CD4-positive, CD25-positive, alpha-beta regulatory T cell (primary cell): ENCODE data around the gene LMTK3. TPM values are rescaled to one million over a fixed set of nuclear protein-coding genes. Genes with fewer than 3 reads are reported as not detected.

Source experiments
- ATAC-seq, 2 donors: fragments of 150-1000 bp; cut with Tn5 transposase; one replicate each; pipeline ENCODE4 v1.10.0; 2021; ENCODE audit warnings: low read depth in 2 of 2, moderate number of reproducible peaks in 2 of 2, moderate library complexity in 1 of 2
- DNase-seq, 3 donors: peaks; one replicate each; pipeline versions ENCODE4 v3.0.0 to v3.0.0-alpha.2; 2012 to 2022; ENCODE audit warnings: mixed read lengths in 1 of 3
- H3K27ac ChIP-seq: one replicate; pipeline ENCODE4 v1.7.0; 2013; ENCODE audit warnings: mild to moderate bottlenecking, low read length; ENCODE audit not compliant: insufficient read depth, poor library complexity, severe bottlenecking
- H3K27me3 ChIP-seq: one replicate; pipeline ENCODE4 v1.7.0; 2013; ENCODE audit warnings: low read length; ENCODE audit not compliant: control insufficient read depth, insufficient read depth
- H3K36me3 ChIP-seq: one replicate; pipeline ENCODE4 v1.7.0; 2013; ENCODE audit warnings: mild to moderate bottlenecking, low read length, moderate library complexity; ENCODE audit not compliant: control insufficient read depth, insufficient read depth
- H3K4me1 ChIP-seq: 2 replicates; pipeline ENCODE4 v1.7.0; 2013; ENCODE audit warnings: mild to moderate bottlenecking, low read length; ENCODE audit not compliant: insufficient read depth, control insufficient read depth, poor library complexity, severe bottlenecking
- H3K4me3 ChIP-seq: one replicate; pipeline ENCODE4 v1.7.0; 2013; ENCODE audit warnings: low read depth, mild to moderate bottlenecking, low read length, moderate library complexity
- H3K9me3 ChIP-seq, 2 experiments: 1 replicate in 1 of 2; 2 replicates in 1 of 2; pipeline ENCODE4 v1.7.0; 2013; ENCODE audit warnings: low read length in 2 of 2, mild to moderate bottlenecking in 1 of 2, moderate library complexity in 1 of 2; ENCODE audit not compliant: control insufficient read depth in 2 of 2
- H3K27ac Mint-ChIP-seq, 3 donors: one replicate each; pipeline ENCODE4 v1.8.0; 2020 to 2022; ENCODE audit warnings: mild to moderate bottlenecking in 3 of 3, mixed read lengths in 3 of 3, moderate library complexity in 2 of 3
- H3K27me3 Mint-ChIP-seq: one replicate; pipeline ENCODE4 v1.8.0; 2022; ENCODE audit warnings: mild to moderate bottlenecking, mixed read lengths
- H3K36me3 Mint-ChIP-seq: one replicate; pipeline ENCODE4 v1.8.0; 2020; ENCODE audit warnings: mixed read lengths
- H3K4me1 Mint-ChIP-seq, 4 donors: one replicate each; pipeline ENCODE4 v1.8.0; 2020 to 2022; ENCODE audit warnings: mixed read lengths in 4 of 4, mild to moderate bottlenecking in 1 of 4
- H3K4me3 Mint-ChIP-seq, 4 donors: one replicate each; pipeline ENCODE4 v1.8.0; 2020 to 2022; ENCODE audit warnings: mild to moderate bottlenecking in 4 of 4, mixed read lengths in 4 of 4, moderate library complexity in 3 of 4
- H3K9me3 Mint-ChIP-seq, 7 donors: one replicate each; pipeline ENCODE4 v1.8.0; 2020 to 2022; ENCODE audit warnings: mixed read lengths in 7 of 7, mild to moderate bottlenecking in 3 of 7, moderate library complexity in 2 of 7
- polyA plus RNA-seq, 4 donors: library from polyadenylated mRNA; unstranded; fragments of 300-500 nt; fragmentation: Illumina TruSeq; gene quantifications; one replicate each; pipeline ENCODE4 v1.2.3, GENCODE V29; 2021
- total RNA-seq: library from RNA; stranded (reverse); gene quantifications from one replicate; pipeline ENCODE4 v1.2.3, GENCODE V29; 2022

The LMTK3 gene
- total and polyA plus RNA-seq, 5 donors from 2014 or later: 6.3 TPM; not detected in 4

- no peak for DNase-seq
- H3K27ac Mint-ChIP-seq: peak within 1 kb of the TSS in 1 of 3 donors; percentile 32
- peaks cover 10% of the 10 kb centered on the region for H3K36me3 Mint-ChIP-seq
These were observed 56.3 kb downstream of the LMTK3 start, which contains the start of gene KCNJ14 for GRCh38 chr19:48455171-48455907. Gene KCNJ14 (plus strand): TSS chr19:48455574. CDS start chr19:48461725, 6,151 bp downstream.

DNA sequence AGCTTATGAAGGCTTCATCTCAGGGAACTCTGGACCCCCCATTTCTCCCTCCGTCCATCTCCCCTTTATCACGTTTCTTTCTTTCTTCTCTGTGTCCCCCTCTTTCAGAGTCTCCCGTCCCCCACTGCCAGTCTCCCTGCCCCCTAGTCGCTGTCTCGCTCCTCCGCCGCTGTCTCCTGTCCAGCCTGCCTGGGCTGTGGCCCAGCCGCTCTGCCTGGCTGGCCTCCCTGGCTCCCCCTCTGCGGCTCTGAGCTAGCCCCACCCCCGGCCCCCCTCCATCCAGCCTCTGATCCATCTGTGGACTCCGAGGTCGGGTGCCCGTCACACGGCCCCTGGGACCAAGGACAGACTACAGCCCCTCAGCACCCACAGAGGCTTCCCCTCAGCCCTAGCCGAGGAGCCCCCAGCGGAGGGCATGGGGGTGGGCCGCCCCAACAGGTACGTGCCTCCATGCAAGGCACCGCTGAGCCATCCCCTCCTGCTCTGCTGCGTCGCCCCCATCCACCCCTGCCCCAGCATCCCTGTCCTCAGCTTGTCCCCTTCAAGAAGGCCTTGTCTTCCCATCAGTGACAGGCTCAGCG, 57.4 kb downstream of the LMTK3 start:
- Mint-ChIP-seq H3K4me3 (no peak overlapping the region), H3K36me3 (peaks cover 10% of the 10 kb centered on the region), H3K27me3 (no peaks in the 10 kb centered on the region), H3K27ac (no peak overlapping the region), H3K4me1 (peaks cover 0 to 7% (median 2%) of the 10 kb centered on the region in 4 donors), H3K9me3 (no peaks in the 10 kb centered on the region)
- Histone ChIP-seq H3K27me3 (no peaks in the 10 kb centered on the region), H3K9me3 (no peaks in the 10 kb centered on the region), H3K27ac (no peak overlapping the region), H3K4me3 (no peak overlapping the region), H3K36me3 (peaks cover 58% of the 10 kb centered on the region), H3K4me1 (no peaks in the 10 kb centered on the region)
- DNase-seq (no peak), ATAC-seq (peak in 1 of 2 donors; percentile 28)

More at GRCh38 chr19:48455171-48455907, 56.3 kb downstream of the LMTK3 start, which contains the start of gene KCNJ14:
- Histone ChIP-seq H3K4me3 (no peak within 1 kb of the TSS), H3K9me3 (no peaks in the 10 kb centered on the region), H3K27me3 (no peaks in the 10 kb centered on the region), H3K4me1 (no peaks in the 10 kb centered on the region), H3K36me3 (peaks cover 48% of the 10 kb centered on the region), H3K27ac (no peak within 1 kb of the TSS)
- no peak for ATAC-seq
- H3K27me3 Mint-ChIP-seq: no peaks in the 10 kb centered on the region
- peaks cover 0 to 7% (median 2%) of the 10 kb centered on the region in 4 donors for H3K4me1 Mint-ChIP-seq
- no peaks in the 10 kb centered on the region for H3K9me3 Mint-ChIP-seq
- H3K4me3 Mint-ChIP-seq: no peak within 1 kb of the TSS

GRCh38 chr19:48452289-48453190, 59.1 kb downstream of the LMTK3 start:
- no peak overlapping the region for H3K4me3 ChIP-seq
- Mint-ChIP-seq H3K27ac (no peak overlapping the region), H3K27me3 (no peaks in the 10 kb centered on the region), H3K9me3 (no peaks in the 10 kb centered on the region), H3K4me3 (no peak overlapping the region), H3K4me1 (peaks cover 4 to 17% (median 12%) of the 10 kb centered on the region in 4 donors), H3K36me3 (peaks cover 22% of the 10 kb centered on the region)
- no peaks in the 10 kb centered on the region for H3K4me1 ChIP-seq
- no peaks in the 10 kb centered on the region for H3K9me3 ChIP-seq
- DNase-seq: no peak
- H3K27ac ChIP-seq: no peak overlapping the region
- H3K36me3 ChIP-seq: peaks cover 74% of the 10 kb centered on the region
- no peak for ATAC-seq
- H3K27me3 ChIP-seq: no peaks in the 10 kb centered on the region

DNA sequence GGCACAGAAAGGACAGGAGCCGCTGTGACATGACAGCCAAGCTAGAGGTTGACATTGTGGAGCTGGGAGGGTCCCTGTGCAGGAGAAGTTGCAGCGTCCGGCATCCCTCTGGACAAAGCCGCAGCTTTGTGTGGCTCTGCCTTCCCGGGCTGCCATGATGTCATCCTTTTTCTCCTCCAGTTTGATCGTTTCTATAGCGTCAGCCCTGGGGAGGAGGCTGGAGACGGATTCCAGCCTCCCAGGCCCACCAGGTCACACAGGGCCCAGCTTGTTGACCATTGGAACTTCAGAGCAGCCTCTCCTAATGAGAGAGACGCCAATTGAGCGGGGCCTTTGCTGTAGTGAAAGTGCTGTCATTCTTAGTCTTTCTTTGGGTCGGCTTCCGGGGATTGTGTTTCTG, 60.0 kb downstream of the LMTK3 start:
- H3K27ac Mint-ChIP-seq: no peak overlapping the region
- no peak overlapping the region for H3K4me3 ChIP-seq
- no peaks in the 10 kb centered on the region for H3K9me3 Mint-ChIP-seq
- H3K27me3 ChIP-seq: no peaks in the 10 kb centered on the region
- no peaks in the 10 kb centered on the region for H3K9me3 ChIP-seq
- H3K27me3 Mint-ChIP-seq: no peaks in the 10 kb centered on the region
- H3K4me3 Mint-ChIP-seq: no peak overlapping the region
- H3K27ac ChIP-seq: no peak overlapping the region
- peaks cover 20% of the 10 kb centered on the region for H3K36me3 Mint-ChIP-seq
- no peak for ATAC-seq
- peaks cover 4 to 22% (median 13%) of the 10 kb centered on the region in 4 donors for H3K4me1 Mint-ChIP-seq
- H3K36me3 ChIP-seq: peaks cover 76% of the 10 kb centered on the region
- no peak for DNase-seq
- H3K4me1 ChIP-seq: peaks cover 1% of the 10 kb centered on the region

DNA sequence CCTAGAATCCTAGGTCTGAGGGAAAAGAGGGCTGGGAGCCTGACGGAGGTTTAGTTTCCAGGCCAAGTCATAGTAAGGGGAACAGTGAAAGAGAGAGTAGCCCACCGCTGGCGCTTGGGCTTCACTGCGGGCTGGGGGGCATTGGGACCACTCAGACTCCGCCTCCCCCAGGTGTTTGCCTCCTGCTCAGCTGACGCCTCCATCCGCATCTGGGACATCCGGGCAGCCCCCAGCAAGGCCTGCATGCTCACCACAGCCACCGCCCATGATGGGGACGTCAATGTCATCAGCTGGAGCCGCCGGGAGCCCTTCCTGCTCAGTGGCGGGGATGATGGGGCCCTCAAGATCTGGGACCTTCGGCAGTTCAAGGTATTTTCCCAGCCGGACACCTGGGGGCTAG, 60.8 kb downstream of the LMTK3 start:
- peaks cover 4 to 30% (median 16%) of the 10 kb centered on the region in 4 donors for H3K4me1 Mint-ChIP-seq
- peaks cover 20% of the 10 kb centered on the region for H3K36me3 Mint-ChIP-seq
- no peak for DNase-seq
- peaks cover 70% of the 10 kb centered on the region for H3K36me3 ChIP-seq
- ATAC-seq: no peak
- peak overlapping the region in 1 of 4 donors; percentile 15 for H3K4me3 Mint-ChIP-seq
- H3K27me3 Mint-ChIP-seq: no peaks in the 10 kb centered on the region
- H3K27ac ChIP-seq: no peak overlapping the region
- H3K9me3 Mint-ChIP-seq: no peaks in the 10 kb centered on the region
- H3K9me3 ChIP-seq: no peaks in the 10 kb centered on the region
- H3K27me3 ChIP-seq: no peaks in the 10 kb centered on the region
- H3K27ac Mint-ChIP-seq: no peak overlapping the region
- H3K4me1 ChIP-seq: peaks cover 8% of the 10 kb centered on the region
- H3K4me3 ChIP-seq: no peak overlapping the region

DNA sequence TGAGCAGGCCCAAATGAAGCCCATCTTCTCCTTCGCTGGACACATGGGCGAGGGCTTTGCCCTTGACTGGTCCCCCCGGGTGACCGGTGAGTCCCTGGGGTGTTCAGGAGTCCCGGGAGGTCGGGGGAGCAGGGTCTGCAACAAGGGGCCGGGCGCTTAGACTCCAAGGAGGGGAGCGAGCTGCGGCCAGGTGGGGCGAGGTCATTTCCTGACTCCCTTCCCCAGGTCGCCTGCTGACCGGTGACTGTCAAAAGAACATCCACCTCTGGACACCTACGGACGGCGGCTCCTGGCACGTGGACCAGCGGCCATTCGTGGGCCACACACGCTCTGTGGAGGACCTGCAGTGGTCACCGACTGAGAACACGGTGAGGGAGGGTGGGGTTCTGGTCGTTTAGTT, 61.2 kb downstream of the LMTK3 start:
- Mint-ChIP-seq H3K4me3 (no peak overlapping the region), H3K36me3 (peaks cover 20% of the 10 kb centered on the region), H3K4me1 (peaks cover 4 to 34% (median 18%) of the 10 kb centered on the region in 4 donors), H3K27me3 (peaks cover 3% of the 10 kb centered on the region), H3K27ac (no peak overlapping the region), H3K9me3 (no peaks in the 10 kb centered on the region)
- Histone ChIP-seq H3K4me3 (no peak overlapping the region), H3K4me1 (peaks cover 9% of the 10 kb centered on the region), H3K9me3 (no peaks in the 10 kb centered on the region), H3K36me3 (peaks cover 66% of the 10 kb centered on the region), H3K27me3 (no peaks in the 10 kb centered on the region), H3K27ac (no peak overlapping the region)
- no peak for ATAC-seq
- DNase-seq: no peak

- peaks cover 4 to 40% (median 26%) of the 10 kb centered on the region in 4 donors for H3K4me1 Mint-ChIP-seq
- no peak overlapping the region for H3K27ac Mint-ChIP-seq
- Histone ChIP-seq H3K4me1 (peaks cover 27% of the 10 kb centered on the region), H3K9me3 (no peaks in the 10 kb centered on the region), H3K36me3 (peaks cover 56% of the 10 kb centered on the region), H3K27ac (no peak overlapping the region), H3K27me3 (no peaks in the 10 kb centered on the region), H3K4me3 (no peak overlapping the region)
- no peak for ATAC-seq
- peak overlapping the region in 1 of 4 donors; percentile 67 for H3K4me3 Mint-ChIP-seq
- peaks cover 17% of the 10 kb centered on the region for H3K27me3 Mint-ChIP-seq
- no peak for DNase-seq
- H3K36me3 Mint-ChIP-seq: peaks cover 15% of the 10 kb centered on the region
- H3K9me3 Mint-ChIP-seq: no peaks in the 10 kb centered on the region
These were observed 63.1 kb downstream of the LMTK3 start for GRCh38 chr19:48448563-48448962.
